ENCODE measurements around the gene DLGAP1. TPM values are rescaled to one million over a fixed set of nuclear protein-coding genes. Genes with fewer than 3 reads are reported as not detected.
A peak's percentile ranks its signal among the peaks of the same experiment; 100 is the strongest.

Gene DLGAP1
- total and polyA plus RNA-seq, 2 experiments from 2014 or later = 17.0 to 48.5 TPM

DNA sequence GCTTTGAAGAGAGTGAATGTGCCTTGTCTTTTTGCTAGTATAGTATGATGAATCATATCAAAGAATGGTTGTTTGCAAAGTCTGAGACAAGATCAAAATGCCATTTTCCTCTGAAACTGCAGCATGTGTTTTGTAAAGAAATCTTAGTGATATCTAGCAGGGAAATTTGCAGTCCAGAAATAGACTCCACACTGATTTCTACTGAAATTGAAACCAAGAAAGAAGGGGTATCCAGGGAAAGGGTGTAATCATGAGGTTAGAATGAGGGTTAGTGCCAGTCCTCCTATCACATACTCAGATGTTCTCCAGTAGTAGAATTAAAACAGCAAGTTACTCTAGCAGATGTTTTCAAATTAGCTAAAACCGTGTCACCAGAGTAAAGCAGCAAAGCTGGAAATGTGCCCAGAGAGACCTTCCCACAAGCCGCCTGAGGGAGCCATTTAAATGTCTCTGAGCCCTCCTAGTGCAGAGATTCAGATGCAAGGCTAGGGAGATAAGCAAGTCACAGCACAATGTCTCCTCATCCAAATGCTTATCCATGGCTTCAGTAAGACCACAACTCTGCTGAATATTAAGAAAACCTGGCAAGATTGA is 4.9 kb downstream of the DLGAP1 start:
- no peak for ATAC-seq
- Histone ChIP-seq H3K4me2 (peak overlapping the region; percentile 67), H4K20me1 (replicated peaks; ENCODE audit: insufficient read depth) (no peaks in the 10 kb centered on the region), H2AFZ (no peak overlapping the region), H3K4me1 (ENCODE audit: insufficient read depth) (peaks cover 56% of the 10 kb centered on the region), H3K79me2 (replicated peaks; ENCODE audit: insufficient read depth) (peaks cover 73% of the 10 kb centered on the region), H3K27ac (ENCODE audit: low read depth) (no peak overlapping the region), H3K36me3 (ENCODE audit: insufficient read depth) (no peaks in the 10 kb centered on the region), H3F3A (replicated peaks; ENCODE audit: low read depth) (no peaks in the 10 kb centered on the region), H3K4me3 (no peak overlapping the region), H3K9me2 (ENCODE audit: insufficient read depth) (no peaks in the 10 kb centered on the region), H3K27me3 (ENCODE audit: insufficient read depth) (peaks cover 15% of the 10 kb centered on the region)
- Mint-ChIP-seq H3K9me3 (no peaks in the 10 kb centered on the region; the same call in 2 of the 3 replicates), H3K27ac (no peak overlapping the region), H3K36me3 (ENCODE audit: low read depth) (peaks cover 17% of the 10 kb centered on the region; the same call in 2 of the 3 replicates), H3K4me3 (no peak overlapping the region; the same call in 2 of the 3 replicates), H3K4me1 (peaks cover 54% of the 10 kb centered on the region), H3K27me3 (ENCODE audit: insufficient read depth, low read depth, poor library complexity) (peaks cover 6% of the 10 kb centered on the region)
- no peak for DNase-seq (ENCODE audit: low spot score)
- TF ChIP-seq EZH2phosphoT487 (IDR thresholded peaks at IDR 0.05; ENCODE audit: unreplicated experiment) (no peak), POLR2AphosphoS5 (IDR thresholded peaks at IDR 0.05; ENCODE audit: low read depth) (no peak), ZNF331 (CRISPR knock-in tag; IDR thresholded peaks at IDR 0.05; ENCODE audit: low read depth) (no peak)
- TF ChIP-seq, protein P1, sequence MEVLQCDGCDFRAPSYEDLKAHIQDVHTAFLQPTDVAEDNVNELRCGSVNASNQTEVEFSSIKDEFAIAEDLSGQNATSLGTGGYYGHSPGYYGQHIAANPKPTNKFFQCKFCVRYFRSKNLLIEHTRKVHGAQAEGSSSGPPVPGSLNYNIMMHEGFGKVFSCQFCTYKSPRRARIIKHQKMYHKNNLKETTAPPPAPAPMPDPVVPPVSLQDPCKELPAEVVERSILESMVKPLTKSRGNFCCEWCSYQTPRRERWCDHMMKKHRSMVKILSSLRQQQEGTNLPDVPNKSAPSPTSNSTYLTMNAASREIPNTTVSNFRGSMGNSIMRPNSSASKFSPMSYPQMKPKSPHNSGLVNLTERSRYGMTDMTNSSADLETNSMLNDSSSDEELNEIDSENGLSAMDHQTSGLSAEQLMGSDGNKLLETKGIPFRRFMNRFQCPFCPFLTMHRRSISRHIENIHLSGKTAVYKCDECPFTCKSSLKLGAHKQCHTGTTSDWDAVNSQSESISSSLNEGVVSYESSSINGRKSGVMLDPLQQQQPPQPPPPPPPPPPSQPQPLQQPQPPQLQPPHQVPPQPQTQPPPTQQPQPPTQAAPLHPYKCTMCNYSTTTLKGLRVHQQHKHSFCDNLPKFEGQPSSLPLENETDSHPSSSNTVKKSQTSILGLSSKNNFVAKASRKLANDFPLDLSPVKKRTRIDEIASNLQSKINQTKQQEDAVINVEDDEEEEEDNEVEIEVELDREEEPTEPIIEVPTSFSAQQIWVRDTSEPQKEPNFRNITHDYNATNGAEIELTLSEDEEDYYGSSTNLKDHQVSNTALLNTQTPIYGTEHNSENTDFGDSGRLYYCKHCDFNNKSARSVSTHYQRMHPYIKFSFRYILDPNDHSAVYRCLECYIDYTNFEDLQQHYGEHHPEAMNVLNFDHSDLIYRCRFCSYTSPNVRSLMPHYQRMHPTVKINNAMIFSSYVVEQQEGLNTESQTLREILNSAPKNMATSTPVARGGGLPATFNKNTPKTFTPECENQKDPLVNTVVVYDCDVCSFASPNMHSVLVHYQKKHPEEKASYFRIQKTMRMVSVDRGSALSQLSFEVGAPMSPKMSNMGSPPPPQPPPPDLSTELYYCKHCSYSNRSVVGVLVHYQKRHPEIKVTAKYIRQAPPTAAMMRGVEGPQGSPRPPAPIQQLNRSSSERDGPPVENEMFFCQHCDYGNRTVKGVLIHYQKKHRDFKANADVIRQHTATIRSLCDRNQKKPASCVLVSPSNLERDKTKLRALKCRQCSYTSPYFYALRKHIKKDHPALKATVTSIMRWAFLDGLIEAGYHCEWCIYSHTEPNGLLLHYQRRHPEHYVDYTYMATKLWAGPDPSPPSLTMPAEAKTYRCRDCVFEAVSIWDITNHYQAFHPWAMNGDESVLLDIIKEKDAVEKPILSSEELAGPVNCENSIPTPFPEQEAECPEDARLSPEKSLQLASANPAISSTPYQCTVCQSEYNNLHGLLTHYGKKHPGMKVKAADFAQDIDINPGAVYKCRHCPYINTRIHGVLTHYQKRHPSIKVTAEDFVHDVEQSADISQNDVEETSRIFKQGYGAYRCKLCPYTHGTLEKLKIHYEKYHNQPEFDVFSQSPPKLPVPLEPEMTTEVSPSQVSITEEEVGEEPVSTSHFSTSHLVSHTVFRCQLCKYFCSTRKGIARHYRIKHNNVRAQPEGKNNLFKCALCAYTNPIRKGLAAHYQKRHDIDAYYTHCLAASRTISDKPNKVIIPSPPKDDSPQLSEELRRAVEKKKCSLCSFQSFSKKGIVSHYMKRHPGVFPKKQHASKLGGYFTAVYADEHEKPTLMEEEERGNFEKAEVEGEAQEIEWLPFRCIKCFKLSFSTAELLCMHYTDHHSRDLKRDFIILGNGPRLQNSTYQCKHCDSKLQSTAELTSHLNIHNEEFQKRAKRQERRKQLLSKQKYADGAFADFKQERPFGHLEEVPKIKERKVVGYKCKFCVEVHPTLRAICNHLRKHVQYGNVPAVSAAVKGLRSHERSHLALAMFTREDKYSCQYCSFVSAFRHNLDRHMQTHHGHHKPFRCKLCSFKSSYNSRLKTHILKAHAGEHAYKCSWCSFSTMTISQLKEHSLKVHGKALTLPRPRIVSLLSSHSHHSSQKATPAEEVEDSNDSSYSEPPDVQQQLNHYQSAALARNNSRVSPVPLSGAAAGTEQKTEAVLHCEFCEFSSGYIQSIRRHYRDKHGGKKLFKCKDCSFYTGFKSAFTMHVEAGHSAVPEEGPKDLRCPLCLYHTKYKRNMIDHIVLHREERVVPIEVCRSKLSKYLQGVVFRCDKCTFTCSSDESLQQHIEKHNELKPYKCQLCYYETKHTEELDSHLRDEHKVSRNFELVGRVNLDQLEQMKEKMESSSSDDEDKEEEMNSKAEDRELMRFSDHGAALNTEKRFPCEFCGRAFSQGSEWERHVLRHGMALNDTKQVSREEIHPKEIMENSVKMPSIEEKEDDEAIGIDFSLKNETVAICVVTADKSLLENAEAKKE (CRISPR knock-in tag; IDR thresholded peaks at IDR 0.05) = no peak
- TF ChIP-seq, protein P2, sequence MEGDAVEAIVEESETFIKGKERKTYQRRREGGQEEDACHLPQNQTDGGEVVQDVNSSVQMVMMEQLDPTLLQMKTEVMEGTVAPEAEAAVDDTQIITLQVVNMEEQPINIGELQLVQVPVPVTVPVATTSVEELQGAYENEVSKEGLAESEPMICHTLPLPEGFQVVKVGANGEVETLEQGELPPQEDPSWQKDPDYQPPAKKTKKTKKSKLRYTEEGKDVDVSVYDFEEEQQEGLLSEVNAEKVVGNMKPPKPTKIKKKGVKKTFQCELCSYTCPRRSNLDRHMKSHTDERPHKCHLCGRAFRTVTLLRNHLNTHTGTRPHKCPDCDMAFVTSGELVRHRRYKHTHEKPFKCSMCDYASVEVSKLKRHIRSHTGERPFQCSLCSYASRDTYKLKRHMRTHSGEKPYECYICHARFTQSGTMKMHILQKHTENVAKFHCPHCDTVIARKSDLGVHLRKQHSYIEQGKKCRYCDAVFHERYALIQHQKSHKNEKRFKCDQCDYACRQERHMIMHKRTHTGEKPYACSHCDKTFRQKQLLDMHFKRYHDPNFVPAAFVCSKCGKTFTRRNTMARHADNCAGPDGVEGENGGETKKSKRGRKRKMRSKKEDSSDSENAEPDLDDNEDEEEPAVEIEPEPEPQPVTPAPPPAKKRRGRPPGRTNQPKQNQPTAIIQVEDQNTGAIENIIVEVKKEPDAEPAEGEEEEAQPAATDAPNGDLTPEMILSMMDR (conservative IDR thresholded peaks at IDR 0.05; ENCODE audit: low read depth in 2 of 2) = peak in 1 of 2 experiments; percentile 37; a peak in 2 of 4 replicates

Data from GM23338 (cell line).